KMS-11 (cell line): ENCODE data around the gene CROCC2.

Experiments
- H2AFZ ChIP-seq: fragments of 200-600 bp; sonication (generic); 2 replicates; pipeline ENCODE4 v1.6.1; 2016; ENCODE audit warnings: antibody characterized with exemption, mixed run types, low read depth
- H3K27ac ChIP-seq: fragments of 200-600 bp; sonication (generic); 2 replicates; pipeline ENCODE4 v1.6.1; 2016; ENCODE audit warnings: mild to moderate bottlenecking, mixed run types
- H3K27me3 ChIP-seq: fragments of 200-600 bp; sonication (generic); 2 replicates; pipeline ENCODE4 v1.6.1; 2017; ENCODE audit warnings: mild to moderate bottlenecking, low read depth, mixed run types, moderate library complexity; ENCODE audit not compliant: insufficient read depth
- H3K36me3 ChIP-seq: fragments of 200-600 bp; sonication (generic); 2 replicates; pipeline ENCODE4 v1.6.1; 2017; ENCODE audit warnings: mild to moderate bottlenecking, mixed run types; ENCODE audit not compliant: insufficient read depth
- H3K4me1 ChIP-seq: fragments of 200-600 bp; sonication (generic); 2 replicates; pipeline ENCODE4 v1.6.1; 2016; ENCODE audit warnings: mild to moderate bottlenecking, low read depth, mixed run types; ENCODE audit not compliant: poor library complexity, severe bottlenecking
- H3K4me2 ChIP-seq: fragments of 200-600 bp; sonication (generic); 2 replicates; pipeline ENCODE4 v1.7.0; 2016; ENCODE audit warnings: mild to moderate bottlenecking, mixed run types
- H3K4me3 ChIP-seq: fragments of 200-600 bp; sonication (generic); IDR thresholded peaks from 2 replicates; pipeline ENCODE4 v1.6.1; 2017; ENCODE audit warnings: low read depth, low read length, mixed read lengths; ENCODE audit not compliant: insufficient read depth
- H3K79me2 ChIP-seq: fragments of 200-600 bp; sonication (generic); 2 replicates; pipeline ENCODE4 v1.6.1; 2016; ENCODE audit warnings: low read depth, mixed run types; ENCODE audit not compliant: insufficient read depth
- H3K9ac ChIP-seq: fragments of 200-600 bp; sonication (generic); 2 replicates; pipeline ENCODE4 v1.6.1; 2016; ENCODE audit warnings: mild to moderate bottlenecking, mixed run types
- H4K20me1 ChIP-seq: fragments of 200-600 bp; sonication (generic); 2 replicates; pipeline ENCODE4 v1.6.1; 2016; ENCODE audit warnings: mild to moderate bottlenecking, mixed run types; ENCODE audit not compliant: insufficient read depth
- CTCF ChIP-seq: fragments of 200-600 bp; sonication (generic); conservative IDR thresholded peaks from 2 replicates; pipeline ENCODE4 v1.6.1; 2017; ENCODE audit warnings: low read depth, mild to moderate bottlenecking, antibody characterized with exemption, low read length, moderate library complexity, mixed read lengths

The CROCC2 gene

GRCh38 chr2:240914645-240915525 lies 8.7 kb downstream of the CROCC2 start:
- no peaks in the 10 kb centered on the region for H3K36me3 ChIP-seq
- H3K4me1 ChIP-seq = no peaks in the 10 kb centered on the region
- TF ChIP-seq CTCF = peak; percentile 15; the same call in 1 of the 2 replicates
- H3K27ac ChIP-seq = no peak overlapping the region
- H3K79me2 ChIP-seq = no peaks in the 10 kb centered on the region
- H3K4me3 ChIP-seq = no peak overlapping the region
- H3K9ac ChIP-seq = no peak overlapping the region
- no peaks in the 10 kb centered on the region for H4K20me1 ChIP-seq
- no peak overlapping the region for H3K4me2 ChIP-seq
- H2AFZ ChIP-seq = no peak overlapping the region
- H3K27me3 ChIP-seq = peaks cover 58% of the 10 kb centered on the region; the same call in 1 of the 2 replicates

GRCh38 chr2:240915526-240916341 lies 9.6 kb downstream of the CROCC2 start:
- no peaks in the 10 kb centered on the region for H3K4me1 ChIP-seq
- no peak overlapping the region for H2AFZ ChIP-seq
- no peak overlapping the region for H3K27ac ChIP-seq
- no peak overlapping the region for H3K4me3 ChIP-seq
- no peaks in the 10 kb centered on the region for H4K20me1 ChIP-seq
- H3K36me3 ChIP-seq = no peaks in the 10 kb centered on the region
- no peaks in the 10 kb centered on the region for H3K79me2 ChIP-seq
- H3K27me3 ChIP-seq = peaks cover 50% of the 10 kb centered on the region; the same call in 1 of the 2 replicates
- no peak for TF ChIP-seq CTCF
- no peak overlapping the region for H3K9ac ChIP-seq
- no peak overlapping the region for H3K4me2 ChIP-seq

DNA sequence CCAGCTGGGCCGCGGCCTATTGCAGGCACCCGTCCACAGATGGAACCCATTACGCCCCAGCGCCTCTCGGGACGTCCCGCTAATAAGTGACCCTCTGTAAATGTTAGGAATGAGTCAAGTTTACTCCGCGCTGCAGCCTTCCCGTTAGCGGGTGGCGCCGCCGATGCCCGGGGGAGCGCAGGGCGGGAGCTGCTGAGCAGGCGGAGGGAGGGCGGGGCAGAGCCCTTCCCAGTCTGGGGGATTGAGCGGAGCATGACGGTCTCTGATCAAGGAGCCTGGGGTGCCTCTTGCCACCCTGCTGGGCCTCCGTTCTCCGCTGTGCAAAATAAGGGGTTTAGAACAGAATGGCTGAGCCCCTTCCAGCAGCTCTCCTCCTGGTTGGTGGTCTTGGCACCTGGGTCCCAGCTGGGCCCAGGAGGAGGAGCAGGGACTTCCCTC lies 10.5 kb downstream of the CROCC2 start:
- Histone ChIP-seq H2AFZ (no peak overlapping the region), H3K4me3 (no peak overlapping the region), H3K4me1 (no peaks in the 10 kb centered on the region)

More for the DNA sequence above, 10.5 kb downstream of the CROCC2 start:
- Histone ChIP-seq H4K20me1 (no peaks in the 10 kb centered on the region), H3K4me2 (no peak overlapping the region), H3K36me3 (no peaks in the 10 kb centered on the region), H3K27ac (no peak overlapping the region), H3K9ac (no peak overlapping the region), H3K27me3 (peaks cover 49% of the 10 kb centered on the region; the same call in 1 of the 2 replicates), H3K79me2 (no peaks in the 10 kb centered on the region)
- TF ChIP-seq CTCF = no peak
